IMR-90 (cell line): Measurements from ENCODE around the gene EHD4. TPM values are rescaled to one million over a fixed set of nuclear protein-coding genes. Genes with fewer than 3 reads are reported as not detected.
A peak's percentile ranks its signal among the peaks of the same experiment; 100 is the strongest.

Experiments used
- ATAC-seq: fragments of 200-7000 bp; cut with Tn5 transposase; 2 replicates; pipeline ENCODE4 v1.9.1; 2020; ENCODE audit warnings: low read depth, mild to moderate bottlenecking, moderate library complexity
- BruUV-seq: library from RNA; stranded (reverse); fragments of 400-500 nt; replicated peaks from 2 replicates; lab custom pipeline; 2021; lab: Mats Ljungman, UMichigan
- CTCF ChIA-PET: fragments of 300-600 bp; formaldehyde crosslinking; extraction: SDS; loops from one replicate; lab custom pipeline; 2021; ENCODE audit warnings: antibody characterized with exemption; lab: Yijun Ruan, JAX
- POLR2A ChIA-PET: fragments of 300-600 bp; sonication (Branson Sonifier 250); formaldehyde crosslinking; loops from one replicate; lab custom pipeline; 2022; ENCODE audit warnings: antibody characterized with exemption; ENCODE audit not compliant: unreplicated experiment; lab: Charles Lee
- DNase-seq: peaks from one replicate; pipeline ENCODE4 v3.0.0; 2013
- H2AFZ ChIP-seq: replicated peaks from 2 replicates; pipeline ENCODE3; 2013; ENCODE audit warnings: low read length, mild to moderate bottlenecking; ENCODE audit not compliant: poor library complexity
- H2AK5ac ChIP-seq: 2 replicates; pipeline ENCODE4 v1.6.1; 2013; ENCODE audit warnings: low read depth, low read length, inconsistent platforms
- H2AK9ac ChIP-seq: replicated peaks from 2 replicates; pipeline ENCODE3; 2013; ENCODE audit warnings: mild to moderate bottlenecking, low read depth, low read length, moderate library complexity; ENCODE audit not compliant: poor library complexity
- H2BK120ac ChIP-seq: 2 replicates; pipeline ENCODE4 v1.6.1; 2013; ENCODE audit warnings: low read depth, low read length, inconsistent platforms
- H2BK15ac ChIP-seq: 3 replicates; pipeline ENCODE4 v1.6.1; 2013; ENCODE audit warnings: low read depth, low read length, inconsistent platforms
- H2BK20ac ChIP-seq: 2 replicates; pipeline ENCODE4 v1.6.1; 2013; ENCODE audit warnings: low read depth, mild to moderate bottlenecking, inconsistent platforms, low read length, moderate library complexity
- H2BK5ac ChIP-seq: 2 replicates; pipeline ENCODE4 v1.6.1; 2013; ENCODE audit warnings: mild to moderate bottlenecking, low read depth, low read length, inconsistent platforms; ENCODE audit not compliant: poor library complexity, severe bottlenecking
- H3K14ac ChIP-seq: replicated peaks from 2 replicates; pipeline ENCODE4 v1.6.1; 2013; ENCODE audit warnings: low read depth, low read length, inconsistent platforms
- H3K18ac ChIP-seq: 2 replicates; pipeline ENCODE4 v1.6.1; 2013; ENCODE audit warnings: low read depth, low read length, control low read depth
- H3K23ac ChIP-seq: 2 replicates; pipeline ENCODE4 v1.6.1; 2013; ENCODE audit warnings: low read depth, low read length, inconsistent platforms
- H3K27ac ChIP-seq: 2 replicates; pipeline ENCODE4 v1.5.1; 2013; ENCODE audit warnings: mild to moderate bottlenecking, control low read depth, low read length; ENCODE audit not compliant: insufficient read depth
- H3K27me3 ChIP-seq: 2 replicates; pipeline ENCODE4 v1.6.1; 2013; ENCODE audit warnings: low read length; ENCODE audit not compliant: control insufficient read depth, insufficient read depth
- H3K36me3 ChIP-seq: 2 replicates; pipeline ENCODE4 v1.6.1; 2013; ENCODE audit warnings: low read length, mixed read lengths; ENCODE audit not compliant: control insufficient read depth, insufficient read depth
- H3K4ac ChIP-seq: 2 replicates; pipeline ENCODE4 v1.6.1; 2013; ENCODE audit warnings: low read depth, low read length, inconsistent platforms
- H3K4me1 ChIP-seq: 2 replicates; pipeline ENCODE4 v1.6.1; 2013; ENCODE audit warnings: low read length, mixed read lengths; ENCODE audit not compliant: control insufficient read depth, insufficient read depth
- H3K4me2 ChIP-seq: 2 replicates; pipeline ENCODE4 v1.6.1; 2013; ENCODE audit warnings: low read depth, mild to moderate bottlenecking, control low read depth, low read length, moderate library complexity
- H3K4me3 ChIP-seq: 2 replicates; pipeline ENCODE4 v1.5.1; 2013; ENCODE audit warnings: low read depth, mild to moderate bottlenecking, control low read depth, low read length, moderate library complexity; ENCODE audit not compliant: insufficient read depth
- H3K56ac ChIP-seq: 2 replicates; pipeline ENCODE4 v1.6.1; 2013; ENCODE audit warnings: low read length, inconsistent platforms; ENCODE audit not compliant: insufficient read depth; ENCODE audit errors: extremely low read depth
- H3K79me1 ChIP-seq, 2 experiments: 2 replicates each; pipeline ENCODE4 v1.6.1; 2013; ENCODE audit warnings: low read length in 2 of 2, inconsistent platforms in 1 of 2, low read depth in 1 of 2
- H3K9ac ChIP-seq: 2 replicates; pipeline ENCODE4 v1.6.1; 2013; ENCODE audit warnings: low read depth, low read length, control low read depth
- H3K9me1 ChIP-seq: 2 replicates; pipeline ENCODE4 v1.6.1; 2013; ENCODE audit warnings: low read length, inconsistent platforms; ENCODE audit not compliant: insufficient read depth
- H3K9me3 ChIP-seq: 2 replicates; pipeline ENCODE4 v1.6.1; 2013; ENCODE audit warnings: low read length; ENCODE audit not compliant: control insufficient read depth, insufficient read depth
- H4K20me1 ChIP-seq: 2 replicates; pipeline ENCODE4 v1.6.1; 2013; ENCODE audit warnings: low read length, inconsistent platforms; ENCODE audit not compliant: insufficient read depth
- H4K5ac ChIP-seq: 2 replicates; pipeline ENCODE4 v1.6.1; 2013; ENCODE audit warnings: mild to moderate bottlenecking, low read depth, low read length, control low read depth
- H4K8ac ChIP-seq, 2 experiments: 2 replicates each; pipeline ENCODE4 v1.6.1; 2013; ENCODE audit warnings: low read depth in 2 of 2, low read length in 2 of 2, control low read depth in 1 of 2, inconsistent platforms in 1 of 2
- H4K91ac ChIP-seq: 2 replicates; pipeline ENCODE4 v1.6.1; 2013; ENCODE audit warnings: low read depth, low read length, inconsistent platforms; ENCODE audit not compliant: insufficient read depth
- BHLHE40 ChIP-seq: fragments of 150-350 bp; IDR thresholded peaks from 2 replicates; pipeline ENCODE4 v1.6.1; 2016; ENCODE audit warnings: mild to moderate bottlenecking, low read depth, low read length
- CEBPB ChIP-seq: IDR thresholded peaks from 2 replicates; pipeline ENCODE4 v1.6.1; 2012; ENCODE audit warnings: low read depth, low read length, improper control_type of control experiment
- CHD1 ChIP-seq: IDR thresholded peaks from 2 replicates; pipeline ENCODE4 v1.6.1; 2012; ENCODE audit warnings: low read depth, low read length, improper control_type of control experiment
- FOS ChIP-seq: fragments of 150-350 bp; IDR thresholded peaks from 2 replicates; pipeline ENCODE4 v1.6.1; 2016; ENCODE audit warnings: low read depth, low read length
- MAFK ChIP-seq: IDR thresholded peaks from 2 replicates; pipeline ENCODE4 v1.6.1; 2012; ENCODE audit warnings: low read depth, low read length, improper control_type of control experiment
- MAZ ChIP-seq: IDR thresholded peaks from 2 replicates; pipeline ENCODE4 v1.6.1; 2012; ENCODE audit warnings: low read depth, mild to moderate bottlenecking, low read length, improper control_type of control experiment, moderate library complexity, borderline replicate concordance
- MXI1 ChIP-seq: IDR thresholded peaks from 2 replicates; pipeline ENCODE4 v1.6.1; 2012; ENCODE audit warnings: low read depth, mild to moderate bottlenecking, low read length, moderate library complexity, borderline replicate concordance
- NFE2L2 ChIP-seq: fragments of 150-350 bp; IDR thresholded peaks from 2 replicates; pipeline ENCODE4 v1.6.1; 2016; ENCODE audit warnings: low read depth, mild to moderate bottlenecking, low read length
- POLR2A ChIP-seq: IDR thresholded peaks from 2 replicates; pipeline ENCODE4 v1.6.1; 2012; ENCODE audit warnings: mild to moderate bottlenecking, low read depth, low read length
- RAD21 ChIP-seq: IDR thresholded peaks from 2 replicates; pipeline ENCODE4 v1.6.1; 2012; ENCODE audit warnings: low read length, improper control_type of control experiment
- RCOR1 ChIP-seq: IDR thresholded peaks from 2 replicates; pipeline ENCODE4 v1.6.1; 2012; ENCODE audit warnings: mild to moderate bottlenecking, low read length, improper control_type of control experiment; ENCODE audit not compliant: insufficient replicate concordance
- RFX5 ChIP-seq: IDR thresholded peaks from 2 replicates; pipeline ENCODE4 v1.8.0; 2012; ENCODE audit warnings: low read depth, mild to moderate bottlenecking, low read length, moderate library complexity
- SMC3 ChIP-seq: fragments of 150-350 bp; IDR thresholded peaks from 2 replicates; pipeline ENCODE4 v1.6.1; 2016; ENCODE audit warnings: low read depth, mild to moderate bottlenecking, antibody characterized with exemption, low read length, moderate library complexity
- WGBS, 2 experiments: methylation state at CpG; one replicate each; pipeline versions ENCODE4 v1.1.5 to v1.1.7; 2013; ENCODE audit warnings: missing lambda C conversion rate in 2 of 2; ENCODE audit not compliant: insufficient read length in 1 of 2; ENCODE audit errors: extremely low coverage in 2 of 2; 5-methylcytosine and 5-hydroxymethylcytosine counted together
- dilution Hi-C: fragments of 300-500 bp; cut with HindIII; formaldehyde crosslinking; loops from one replicate; pipeline ENCODE4 v1.14.3; 2018; ENCODE audit warnings: low sequenced_read_pairs; ENCODE audit not compliant: unreplicated experiment
- in situ Hi-C: fragments of 300-500 bp; cut with MboI; formaldehyde crosslinking; loops from 3 replicates; pipeline ENCODE4 v1.14.3; 2019; ENCODE audit warnings: low sequenced_read_pairs, inconsistent platforms, mixed read lengths
- intact Hi-C: fragments of 100-400 bp; cut with micrococcal nuclease; formaldehyde crosslinking; loops from 2 replicates; pipeline ENCODE4 v1.10.0; 2022
- polyA plus RNA-seq, 3 experiments: library from polyadenylated mRNA; depleted of rRNA; stranded (reverse); fragments of >200 nt; gene quantifications; 2 replicates each; pipeline ENCODE4 v1.2.3, GENCODE V29; 2012; ENCODE audit warnings: low replicate concordance in 1 of 3
- total RNA-seq: library from RNA; depleted of rRNA; stranded (reverse); fragments of >200 nt; gene quantifications from 2 replicates; pipeline ENCODE4 v1.2.3, GENCODE V29; 2012
- TF ChIP-seq, protein P1 (sequence below): fragments of 150-350 bp; IDR thresholded peaks from 2 replicates; pipeline ENCODE4 v1.6.1; 2016; ENCODE audit warnings: low read depth, mild to moderate bottlenecking, low read length, moderate library complexity, borderline replicate concordance
- TF ChIP-seq, protein P2 (sequence below): conservative IDR thresholded peaks from 2 replicates; pipeline ENCODE4 v1.5.1; 2012; ENCODE audit warnings: mild to moderate bottlenecking, low read depth, low read length, improper control_type of control experiment
- TF ChIP-seq, protein P3 (sequence below): fragments of 150-350 bp; IDR thresholded peaks from 2 replicates; pipeline ENCODE4 v1.6.1; 2017; ENCODE audit warnings: mild to moderate bottlenecking, antibody characterized with exemption, low read length, low read depth

Gene EHD4
- total and polyA plus RNA-seq, 2 of the 4 experiments (the other 2 are of a cell fraction): 21.0 to 29.0 TPM

DNA sequence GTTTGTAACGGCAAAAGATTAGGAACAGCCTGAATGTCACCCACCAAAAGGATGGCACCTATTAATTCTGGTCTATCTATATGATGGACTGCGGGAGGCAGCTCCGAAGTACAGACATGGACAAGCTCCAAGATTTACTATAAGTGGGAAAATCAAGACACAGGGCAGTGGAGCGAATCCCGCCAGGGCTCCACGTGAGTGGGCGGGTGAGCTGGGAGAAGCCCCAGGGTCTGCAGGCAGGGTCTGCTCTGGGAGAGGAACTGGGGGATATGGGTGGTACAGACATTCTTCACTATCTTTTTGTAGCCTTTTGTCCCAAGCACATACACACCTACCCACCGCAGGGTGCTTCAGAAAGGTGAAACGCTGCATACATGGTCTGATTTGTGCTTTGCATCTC is 40.3 kb downstream of the EHD4 start:
- in situ Hi-C loops: no loop called here
- peak overlapping the region; percentile 72; the same call in 1 of the 2 replicates for H2AK5ac ChIP-seq
- H4K8ac ChIP-seq: no peak overlapping the region
- no peak overlapping the region for H3K23ac ChIP-seq
- no peaks in the 10 kb centered on the region for H3K36me3 ChIP-seq
- no peaks in the 10 kb centered on the region for H3K9me3 ChIP-seq
- H3K79me1 ChIP-seq: peaks cover 44 to 80% of the 10 kb centered on the region in 2 experiments
- TF ChIP-seq RFX5 (no peak), BHLHE40 (no peak), MAZ (no peak), MXI1 (no peak), SMC3 (no peak), MAFK (no peak), RAD21 (no peak), POLR2A (no peak), NFE2L2 (no peak), CHD1 (no peak), CEBPB (no peak), FOS (no peak), RCOR1 (no peak)
- TF ChIP-seq, protein P1, sequence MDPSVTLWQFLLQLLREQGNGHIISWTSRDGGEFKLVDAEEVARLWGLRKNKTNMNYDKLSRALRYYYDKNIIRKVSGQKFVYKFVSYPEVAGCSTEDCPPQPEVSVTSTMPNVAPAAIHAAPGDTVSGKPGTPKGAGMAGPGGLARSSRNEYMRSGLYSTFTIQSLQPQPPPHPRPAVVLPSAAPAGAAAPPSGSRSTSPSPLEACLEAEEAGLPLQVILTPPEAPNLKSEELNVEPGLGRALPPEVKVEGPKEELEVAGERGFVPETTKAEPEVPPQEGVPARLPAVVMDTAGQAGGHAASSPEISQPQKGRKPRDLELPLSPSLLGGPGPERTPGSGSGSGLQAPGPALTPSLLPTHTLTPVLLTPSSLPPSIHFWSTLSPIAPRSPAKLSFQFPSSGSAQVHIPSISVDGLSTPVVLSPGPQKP: no peak
- TF ChIP-seq, protein P2, sequence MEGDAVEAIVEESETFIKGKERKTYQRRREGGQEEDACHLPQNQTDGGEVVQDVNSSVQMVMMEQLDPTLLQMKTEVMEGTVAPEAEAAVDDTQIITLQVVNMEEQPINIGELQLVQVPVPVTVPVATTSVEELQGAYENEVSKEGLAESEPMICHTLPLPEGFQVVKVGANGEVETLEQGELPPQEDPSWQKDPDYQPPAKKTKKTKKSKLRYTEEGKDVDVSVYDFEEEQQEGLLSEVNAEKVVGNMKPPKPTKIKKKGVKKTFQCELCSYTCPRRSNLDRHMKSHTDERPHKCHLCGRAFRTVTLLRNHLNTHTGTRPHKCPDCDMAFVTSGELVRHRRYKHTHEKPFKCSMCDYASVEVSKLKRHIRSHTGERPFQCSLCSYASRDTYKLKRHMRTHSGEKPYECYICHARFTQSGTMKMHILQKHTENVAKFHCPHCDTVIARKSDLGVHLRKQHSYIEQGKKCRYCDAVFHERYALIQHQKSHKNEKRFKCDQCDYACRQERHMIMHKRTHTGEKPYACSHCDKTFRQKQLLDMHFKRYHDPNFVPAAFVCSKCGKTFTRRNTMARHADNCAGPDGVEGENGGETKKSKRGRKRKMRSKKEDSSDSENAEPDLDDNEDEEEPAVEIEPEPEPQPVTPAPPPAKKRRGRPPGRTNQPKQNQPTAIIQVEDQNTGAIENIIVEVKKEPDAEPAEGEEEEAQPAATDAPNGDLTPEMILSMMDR: no peak
- TF ChIP-seq, protein P3, sequence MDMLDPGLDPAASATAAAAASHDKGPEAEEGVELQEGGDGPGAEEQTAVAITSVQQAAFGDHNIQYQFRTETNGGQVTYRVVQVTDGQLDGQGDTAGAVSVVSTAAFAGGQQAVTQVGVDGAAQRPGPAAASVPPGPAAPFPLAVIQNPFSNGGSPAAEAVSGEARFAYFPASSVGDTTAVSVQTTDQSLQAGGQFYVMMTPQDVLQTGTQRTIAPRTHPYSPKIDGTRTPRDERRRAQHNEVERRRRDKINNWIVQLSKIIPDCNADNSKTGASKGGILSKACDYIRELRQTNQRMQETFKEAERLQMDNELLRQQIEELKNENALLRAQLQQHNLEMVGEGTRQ: no peak
- no peak overlapping the region; the same call in 2 of the 3 replicates for H2BK15ac ChIP-seq
- H3K18ac ChIP-seq: no peak overlapping the region
- no peak overlapping the region for H2AFZ ChIP-seq
- no peak overlapping the region for H4K5ac ChIP-seq
- H3K14ac ChIP-seq: peak overlapping the region; percentile 23; the same call in 1 of the 2 replicates
- peak overlapping the region; percentile 33 for H2BK20ac ChIP-seq
- H3K27me3 ChIP-seq: no peaks in the 10 kb centered on the region
- no peak overlapping the region for H2AK9ac ChIP-seq
- BruUV-seq: no TSS peak
- no peak overlapping the region for H3K9ac ChIP-seq
- ChIA-PET CTCF (no interaction called here), POLR2A (no interaction called here)
- WGBS, 2 experiments: 90% methylated on average over 2 of the region's 9 CpGs; no CpG with 5 or more reads in 1 of the 2 experiments
- no peak overlapping the region for H2BK5ac ChIP-seq
- H3K4me3 ChIP-seq: no peak overlapping the region
- ATAC-seq (no peak), DNase-seq (no peak)
- H2BK120ac ChIP-seq: no peak overlapping the region
- dilution Hi-C loops: no loop called here
- H3K4ac ChIP-seq: peak overlapping the region; percentile 34; the same call in 1 of the 2 replicates
- H3K4me1 ChIP-seq: peaks cover 29% of the 10 kb centered on the region
- peaks cover 44% of the 10 kb centered on the region for H3K9me1 ChIP-seq
- intact Hi-C loops: loop anchor here (5.0 kb wide), 1 partner anchor 125 kb away; no protein-coding TSS in a partner anchor
- 0 out of 2 replicates have a peak overlapping the region, but pooled peaks have one; percentile 4 for H4K91ac ChIP-seq
- H3K27ac ChIP-seq: no peak overlapping the region
- no peak overlapping the region for H3K56ac ChIP-seq
- peaks cover 14% of the 10 kb centered on the region; the same call in 1 of the 2 replicates for H4K20me1 ChIP-seq
- H3K4me2 ChIP-seq: no peak overlapping the region
